HG02588 (cell line): ENCODE results near the gene TRABD2B.

Source experiments
- ATAC-seq: cut with Tn5 transposase; IDR thresholded peaks from one replicate; pipeline ENCODE4 v1.9.1; 2021; ENCODE audit warnings: mild to moderate bottlenecking, moderate library complexity; ENCODE audit not compliant: unreplicated experiment

TRABD2B gene

DNA sequence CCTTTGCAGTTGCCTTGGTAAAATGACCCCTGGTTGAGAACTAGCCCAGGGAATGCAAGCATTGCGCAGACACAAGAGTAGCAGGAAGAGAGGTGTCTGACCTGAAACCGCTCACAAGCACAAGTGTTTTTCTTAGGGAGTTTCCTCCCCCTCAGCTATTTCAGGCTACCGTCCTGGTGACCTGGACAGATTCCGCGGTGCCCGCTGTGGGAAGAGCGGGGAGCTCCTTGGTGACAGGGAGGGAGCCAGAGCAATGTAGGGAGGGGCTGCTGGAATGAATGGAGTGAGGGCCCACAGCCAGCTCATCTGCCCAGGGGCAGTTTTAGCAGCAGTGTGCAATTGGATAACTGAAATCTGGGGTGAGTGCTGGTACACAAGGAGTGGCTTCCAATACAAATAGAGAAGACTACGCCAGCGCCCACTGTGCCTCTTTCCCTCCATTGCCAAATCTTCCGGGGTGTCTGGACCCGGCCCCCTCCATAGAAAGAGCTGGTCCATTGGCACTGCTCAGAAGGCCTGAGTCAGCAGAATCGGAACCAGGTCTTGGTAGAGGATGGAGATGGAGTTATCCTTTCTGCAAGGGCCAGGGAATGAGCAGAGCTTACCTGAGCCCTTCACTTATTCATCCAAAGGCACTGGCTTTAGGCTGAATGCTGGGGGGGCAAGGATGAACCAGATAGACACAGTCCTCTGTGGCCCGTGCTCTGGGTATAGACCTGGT, 82.8 kb downstream of the TRABD2B start:
- ATAC-seq, result no peak

DNA sequence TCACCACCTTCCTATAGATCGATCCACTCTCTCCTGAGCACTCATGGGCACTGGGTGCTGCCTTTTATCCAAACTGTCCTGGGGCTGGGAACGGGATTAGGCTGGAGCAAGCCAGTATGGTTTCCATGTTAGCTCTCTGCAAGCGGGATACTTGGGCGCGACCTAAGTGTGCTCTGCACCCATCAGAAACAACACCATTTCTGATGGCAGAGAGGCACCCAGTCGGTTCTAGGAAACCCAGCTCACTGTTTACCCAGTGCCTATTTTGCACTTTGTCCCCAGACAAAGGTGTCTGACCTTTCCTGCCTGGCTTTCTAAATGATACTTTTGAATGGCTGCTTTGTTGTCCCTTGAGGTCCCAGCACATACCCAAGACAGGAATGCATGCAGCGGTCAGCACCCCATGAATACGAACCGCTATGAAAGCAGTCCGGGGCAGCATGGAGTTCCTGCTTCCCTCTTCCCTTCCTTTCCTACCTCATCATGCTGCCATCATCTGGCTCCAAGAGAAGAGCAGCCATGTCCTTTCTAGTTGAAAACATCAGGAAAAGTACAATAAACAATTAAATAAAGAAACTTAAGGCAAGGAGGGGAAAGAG, 83.9 kb downstream of the TRABD2B start:
- ATAC-seq, result no peak

DNA sequence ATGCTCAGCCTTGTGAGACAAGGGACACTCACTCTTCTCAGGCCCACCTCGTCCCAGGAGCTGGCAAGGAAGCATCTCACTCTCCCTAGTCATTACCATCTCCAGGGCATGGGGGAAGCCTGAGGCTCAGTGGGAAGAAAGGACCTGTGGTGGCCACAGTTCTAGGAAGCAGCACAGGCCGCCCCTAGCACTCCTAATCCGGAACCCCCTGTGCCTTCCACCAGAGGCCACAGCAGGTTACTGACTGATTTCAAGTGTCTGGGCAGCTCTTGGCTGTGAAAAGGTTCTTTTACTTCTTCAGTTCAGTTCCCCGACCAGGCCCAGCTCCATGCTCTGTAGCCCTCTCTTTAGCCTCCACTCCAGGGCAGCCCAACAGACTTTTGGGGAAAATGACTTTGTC, 84.4 kb downstream of the TRABD2B start:
- ATAC-seq, result no peak

DNA sequence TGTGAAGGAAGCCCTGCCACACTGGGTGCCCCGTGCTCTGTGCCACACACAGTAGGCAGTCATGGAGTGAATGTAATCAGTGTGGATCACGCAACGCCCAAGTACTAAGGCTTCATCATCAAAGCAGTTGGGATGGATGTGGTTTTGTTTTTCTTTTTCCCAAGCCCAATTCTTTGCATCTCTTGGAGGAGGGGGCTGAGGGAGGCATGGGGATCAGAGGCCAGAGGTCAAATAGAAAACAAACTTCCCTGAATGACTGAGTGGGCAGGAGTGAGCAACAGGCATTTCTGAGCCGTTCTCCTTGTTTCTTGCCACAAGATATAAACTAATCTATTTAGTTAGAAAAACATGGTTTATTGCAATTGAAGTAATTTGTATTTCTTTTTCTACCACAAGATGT, 85.3 kb downstream of the TRABD2B start:
- ATAC-seq, result no peak

DNA sequence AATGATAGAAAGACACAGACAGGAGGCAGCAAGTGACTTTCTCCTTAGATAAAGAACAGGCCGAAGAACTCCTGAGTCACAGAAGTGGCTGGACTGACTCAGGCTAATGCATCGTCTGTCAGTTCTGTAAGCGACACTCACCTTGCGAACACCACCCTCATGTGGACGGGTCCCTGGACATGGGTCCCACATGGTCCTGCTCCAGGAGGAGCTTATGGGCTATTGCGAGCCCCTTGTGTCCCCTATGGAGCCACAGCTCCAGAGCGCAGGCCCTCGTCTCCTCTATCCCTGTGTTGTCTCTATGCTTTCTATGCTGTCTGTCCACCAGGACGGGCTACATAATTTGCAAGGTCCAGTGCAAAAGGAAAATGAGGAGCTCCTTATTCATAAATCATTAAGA, 85.8 kb downstream of the TRABD2B start:
- ATAC-seq, result no peak

DNA sequence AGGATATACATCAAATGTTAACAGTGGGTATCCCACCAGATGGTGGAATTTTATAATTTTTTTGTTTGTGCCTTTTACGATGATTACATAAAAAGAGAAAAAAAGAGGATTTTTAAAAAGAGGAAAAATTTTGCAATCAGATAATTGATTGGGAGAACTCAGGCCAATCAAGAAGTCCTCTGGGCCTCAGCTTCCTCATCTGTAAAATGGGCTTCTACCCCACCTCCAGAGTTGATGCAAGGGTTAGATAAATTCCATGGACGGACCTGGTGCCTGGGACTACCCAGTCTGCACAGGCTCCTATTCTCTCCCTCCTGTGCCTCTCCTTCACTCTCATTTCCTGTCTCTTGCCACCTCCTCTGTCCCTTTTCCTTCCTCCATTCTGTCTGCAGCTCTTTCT, 88.9 kb downstream of the TRABD2B start:
- ATAC-seq, result no peak

DNA sequence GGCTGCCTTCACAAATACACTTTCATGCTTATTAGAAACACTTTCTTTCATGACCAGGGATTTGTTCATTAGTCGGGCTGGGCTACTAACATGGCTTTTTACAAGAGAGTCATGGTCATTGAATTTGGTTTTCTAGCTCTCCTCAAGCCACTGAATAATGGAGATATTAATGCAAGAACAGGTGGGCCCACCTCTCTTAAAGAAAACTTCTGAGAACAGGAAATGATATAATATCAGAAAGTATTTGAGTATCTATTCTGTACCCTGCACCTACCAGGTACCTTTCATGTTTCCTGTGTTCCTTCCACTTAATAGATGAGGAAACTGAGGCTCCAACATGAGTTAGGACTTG, 90.0 kb downstream of the TRABD2B start:
- ATAC-seq, result no peak

DNA sequence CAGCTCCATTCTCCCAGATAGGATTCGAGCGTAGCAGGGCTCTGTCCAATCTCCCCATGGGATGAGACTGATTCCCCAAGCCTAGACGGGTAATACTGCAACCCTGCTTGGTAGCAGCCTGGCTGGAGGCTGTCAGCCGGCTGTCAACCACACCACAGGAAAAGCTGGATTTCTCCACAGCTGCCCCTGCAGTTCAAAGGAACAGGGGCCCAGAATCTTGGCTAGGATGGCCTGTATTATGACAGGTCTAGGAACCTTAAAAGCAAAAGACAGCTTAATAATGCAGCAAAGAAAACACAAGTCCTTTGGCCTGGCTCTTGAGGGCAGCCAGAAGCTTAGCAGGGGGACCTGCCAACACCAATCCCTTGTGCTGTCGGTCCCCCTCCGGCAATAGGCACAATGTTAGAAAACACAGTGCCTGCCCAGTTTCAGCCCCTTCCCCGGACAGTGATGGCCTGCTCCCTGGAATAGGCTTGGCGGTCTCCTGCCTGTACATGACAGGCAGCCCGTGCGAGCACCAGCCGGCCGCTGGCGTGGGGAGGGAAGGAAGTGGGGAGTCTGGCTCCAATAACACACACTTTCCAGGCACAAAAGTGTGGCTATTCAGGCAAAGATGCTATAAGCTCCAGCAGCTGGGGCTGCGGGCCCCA, 90.5 kb downstream of the TRABD2B start:
- ATAC-seq, result no peak

DNA sequence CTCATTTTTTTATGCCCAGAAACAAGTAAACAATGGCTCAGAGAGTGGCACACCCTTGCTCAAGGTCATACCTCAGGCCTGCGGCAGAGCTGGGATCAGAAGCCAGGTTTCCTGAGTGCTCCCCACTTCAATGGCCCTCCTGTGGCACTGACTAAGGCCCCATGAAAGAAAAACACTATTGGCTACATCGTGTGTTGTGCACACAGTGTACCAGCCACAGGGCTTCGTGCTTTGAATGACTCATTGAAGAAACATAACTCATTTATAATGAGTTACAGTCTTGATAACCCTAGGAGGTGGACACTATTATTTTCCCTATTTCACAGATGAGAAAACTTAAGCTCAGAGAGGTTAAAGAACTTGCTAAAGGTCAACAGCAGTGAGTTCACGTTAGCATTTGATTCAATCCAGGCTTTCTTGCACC, 91.2 kb downstream of the TRABD2B start:
- ATAC-seq, result no peak

DNA sequence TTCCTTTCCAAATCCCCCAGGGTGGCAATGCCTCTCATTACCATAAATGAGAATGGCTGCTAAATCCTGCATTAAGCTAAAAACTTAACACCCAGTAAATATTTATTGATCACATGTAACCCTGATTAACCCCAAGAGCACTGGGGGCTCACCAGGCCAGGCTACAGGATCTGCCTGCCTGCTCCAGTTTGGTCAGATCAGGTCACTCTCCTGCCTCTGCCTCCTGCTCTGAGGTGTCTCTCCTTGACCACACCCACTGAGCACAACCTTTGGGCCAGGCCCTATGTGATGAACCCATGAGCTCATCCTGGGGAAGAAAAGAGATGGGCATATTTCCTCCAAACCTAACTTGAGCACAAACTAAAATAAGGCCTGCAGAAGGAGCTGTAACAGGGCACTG, 93.5 kb downstream of the TRABD2B start:
- no peak for ATAC-seq

DNA sequence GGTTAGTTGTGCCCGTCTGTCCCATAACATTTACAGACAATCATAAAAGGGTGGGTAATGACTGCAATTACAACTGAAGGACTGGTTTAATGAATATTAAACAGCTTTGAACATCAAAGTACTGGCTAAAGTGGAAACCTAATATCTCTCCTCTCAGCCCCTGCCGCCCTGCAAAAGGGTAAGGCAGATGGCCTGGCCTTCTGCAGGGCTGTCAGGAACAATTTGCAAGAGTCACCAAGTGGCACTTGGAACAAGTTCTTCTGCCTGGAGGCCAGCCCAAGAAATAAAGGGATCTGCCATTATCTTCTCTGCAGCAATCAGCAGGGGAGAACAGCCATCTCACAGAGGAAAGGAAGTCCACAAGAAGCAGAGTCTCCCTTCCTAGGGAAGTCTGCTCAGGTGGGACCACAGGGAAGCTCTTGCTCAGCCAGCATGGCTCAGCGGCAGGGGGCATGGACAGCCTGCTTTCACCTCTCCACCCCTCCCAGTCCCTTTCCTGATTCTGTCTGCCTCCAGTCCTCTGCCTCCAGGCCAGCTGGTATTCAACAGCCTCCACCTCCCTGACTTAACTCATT, 96.1 kb downstream of the TRABD2B start:
- no peak for ATAC-seq

DNA sequence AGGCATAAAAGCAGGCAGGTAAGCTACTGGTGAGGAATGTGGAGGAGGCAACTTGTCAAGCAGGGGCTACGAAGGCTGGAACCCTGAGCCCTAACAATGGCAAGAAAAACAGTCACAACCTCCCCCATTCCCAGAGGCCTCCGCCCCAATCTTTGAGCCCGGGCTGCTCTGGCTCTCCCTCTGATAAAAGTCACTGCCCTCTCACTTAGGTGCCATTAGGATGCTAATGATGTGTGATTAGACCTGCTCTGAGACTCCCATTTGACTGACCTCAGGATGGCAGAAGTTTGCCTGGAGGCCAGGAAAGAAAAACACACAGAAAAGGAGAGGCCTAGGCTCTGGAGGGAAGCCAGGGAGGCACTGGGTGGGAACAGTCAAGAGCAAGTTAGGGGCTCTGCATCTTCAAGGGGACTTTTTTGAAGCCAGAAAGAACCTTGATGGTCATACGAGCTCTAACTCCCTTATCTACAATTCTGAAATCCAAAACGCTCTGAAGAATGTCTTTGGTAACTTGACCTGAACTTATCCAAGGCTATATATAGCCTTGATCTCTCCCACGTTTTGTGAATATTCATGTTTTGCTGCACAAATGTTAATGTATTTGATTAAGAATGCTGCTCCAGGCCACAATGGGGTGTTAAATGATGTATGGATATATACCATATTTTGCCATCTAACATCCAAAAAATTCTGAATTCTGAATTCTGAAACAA, 98.9 kb downstream of the TRABD2B start:
- no peak for ATAC-seq

DNA sequence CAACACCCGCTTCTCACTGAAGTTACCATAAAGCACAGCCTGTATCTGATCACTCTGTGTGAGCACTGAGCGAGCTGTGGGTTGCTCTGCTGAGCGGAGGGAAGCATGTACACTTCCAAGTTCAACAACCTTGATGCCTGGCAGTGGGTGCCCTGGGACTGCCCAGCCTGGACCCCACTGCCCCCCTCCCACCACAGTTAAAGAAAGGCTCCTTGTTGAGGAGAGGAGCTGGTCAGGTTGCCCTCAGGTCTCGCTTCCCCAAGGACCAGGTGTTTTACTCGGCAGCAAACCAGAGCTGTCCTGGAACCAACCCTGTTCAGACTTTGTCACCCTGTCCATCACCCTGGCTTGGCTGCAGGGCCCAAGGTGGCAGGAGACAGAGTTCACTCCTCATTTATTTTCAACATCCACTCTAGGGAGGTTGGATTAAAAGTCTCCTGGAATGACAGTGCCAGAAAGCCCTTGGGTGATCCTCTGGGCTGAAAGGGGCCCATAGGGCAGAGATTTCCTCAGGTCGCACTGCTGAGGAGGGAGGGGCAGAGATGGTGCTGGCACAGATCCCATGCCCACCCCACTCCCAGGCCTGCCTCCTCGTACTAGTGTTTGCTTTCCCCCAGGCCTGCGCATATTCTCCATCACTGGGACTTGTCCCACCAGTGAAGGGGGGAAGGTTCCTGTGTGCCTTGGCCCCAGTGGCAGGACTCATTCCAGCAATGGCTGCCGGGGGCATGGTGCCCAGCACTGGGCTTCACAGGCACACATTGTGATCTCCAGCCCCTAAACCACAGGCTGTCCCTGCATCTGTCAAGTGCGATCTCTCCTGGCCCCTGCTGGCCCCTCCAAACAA, 101.7 kb downstream of the TRABD2B start:
- ATAC-seq, result no peak

DNA sequence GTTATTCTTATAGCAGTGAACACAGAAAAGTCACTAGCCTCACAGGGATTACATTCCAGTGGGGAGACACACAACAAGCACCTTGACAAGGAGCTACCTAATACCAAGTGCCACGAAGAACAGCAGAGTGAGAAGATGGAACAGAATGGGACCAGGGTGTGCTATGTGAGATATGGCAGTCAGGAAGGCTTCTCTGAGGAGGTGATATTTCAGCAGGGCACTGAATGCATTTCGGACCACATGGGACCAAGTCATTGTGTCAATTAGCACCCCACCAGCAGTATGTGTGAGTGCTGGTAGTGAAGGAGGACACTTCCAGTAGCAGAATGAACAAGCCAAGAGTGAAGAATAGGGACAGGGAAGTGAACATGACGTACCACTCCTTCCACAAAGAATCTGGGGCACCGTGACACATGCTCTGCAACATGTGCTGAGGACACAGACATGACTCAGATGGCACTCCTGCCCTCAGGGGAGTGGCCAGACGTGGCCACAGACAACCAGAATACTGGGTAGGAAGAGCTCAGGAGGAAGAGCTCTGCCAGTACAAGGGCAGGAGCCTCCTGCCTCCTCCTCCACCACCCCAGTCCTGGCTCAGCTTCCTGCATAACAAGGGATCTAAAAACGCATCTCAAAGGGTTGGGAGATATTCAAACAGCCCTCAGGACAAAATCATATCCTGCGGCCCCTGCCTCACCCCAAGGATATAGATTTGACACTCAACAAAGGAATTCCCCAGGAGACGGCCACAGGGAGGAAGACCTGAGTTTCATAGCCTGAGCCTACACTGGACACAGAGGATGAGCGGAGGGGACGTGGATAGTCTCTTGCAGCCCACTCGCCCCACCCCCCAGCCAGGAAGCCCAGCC, 102.5 kb downstream of the TRABD2B start:
- no peak for ATAC-seq

DNA sequence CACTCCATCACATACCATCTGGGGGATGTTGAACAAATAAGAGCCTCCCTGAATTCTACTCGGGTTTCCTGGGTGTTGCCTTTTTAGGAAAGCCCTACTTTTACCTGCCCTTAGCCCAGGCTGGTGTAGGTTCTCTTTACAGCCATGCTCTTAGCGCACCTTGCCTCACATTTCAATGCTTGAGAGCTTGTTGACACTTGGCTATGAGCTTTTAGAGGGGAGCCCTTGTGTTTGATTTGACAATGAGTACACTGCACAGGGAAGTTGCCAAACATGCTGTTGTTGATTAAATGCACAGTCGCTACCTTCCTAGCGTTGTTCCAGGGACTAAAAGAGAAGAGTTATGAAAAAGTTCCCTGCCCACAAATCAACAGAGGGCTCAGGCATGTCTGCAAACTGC, 103.8 kb downstream of the TRABD2B start:
- ATAC-seq, result no peak

DNA sequence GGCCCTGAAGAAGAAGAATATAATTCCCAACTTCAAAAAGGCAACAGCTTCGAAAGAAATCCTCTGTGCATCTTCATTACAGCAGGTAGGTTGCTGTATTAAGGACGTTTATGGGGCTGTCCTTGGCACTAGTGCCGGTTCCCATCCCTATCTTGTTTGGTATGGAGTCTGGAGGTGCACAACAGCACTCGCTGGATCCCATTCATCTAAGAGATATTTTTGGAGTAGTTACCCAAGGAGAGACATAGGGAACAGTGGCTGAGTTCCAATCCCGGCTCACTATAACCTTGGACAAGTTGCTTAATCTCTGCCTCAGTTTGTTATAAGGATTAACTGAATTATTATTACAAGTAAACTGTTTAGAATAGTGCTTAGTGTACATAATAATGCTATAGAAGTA, 106.4 kb downstream of the TRABD2B start:
- ATAC-seq, result no peak

DNA sequence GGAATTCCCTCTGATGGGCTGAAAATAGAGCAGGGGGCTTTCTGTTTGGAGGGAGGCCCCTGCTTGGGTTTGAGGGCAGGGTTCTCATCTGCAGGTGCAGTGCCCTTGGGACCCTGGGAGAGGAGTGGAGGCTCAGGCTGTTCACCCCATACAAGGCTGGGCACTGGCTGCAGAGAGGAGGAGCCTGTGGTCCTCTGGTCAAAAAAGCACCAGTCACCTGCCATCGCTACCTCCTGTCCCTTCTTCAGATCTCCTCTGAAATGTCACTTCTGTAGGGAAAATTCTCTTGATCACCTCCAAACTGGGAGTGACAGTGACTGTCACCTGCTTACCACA, 108.9 kb downstream of the TRABD2B start:
- no peak for ATAC-seq

DNA sequence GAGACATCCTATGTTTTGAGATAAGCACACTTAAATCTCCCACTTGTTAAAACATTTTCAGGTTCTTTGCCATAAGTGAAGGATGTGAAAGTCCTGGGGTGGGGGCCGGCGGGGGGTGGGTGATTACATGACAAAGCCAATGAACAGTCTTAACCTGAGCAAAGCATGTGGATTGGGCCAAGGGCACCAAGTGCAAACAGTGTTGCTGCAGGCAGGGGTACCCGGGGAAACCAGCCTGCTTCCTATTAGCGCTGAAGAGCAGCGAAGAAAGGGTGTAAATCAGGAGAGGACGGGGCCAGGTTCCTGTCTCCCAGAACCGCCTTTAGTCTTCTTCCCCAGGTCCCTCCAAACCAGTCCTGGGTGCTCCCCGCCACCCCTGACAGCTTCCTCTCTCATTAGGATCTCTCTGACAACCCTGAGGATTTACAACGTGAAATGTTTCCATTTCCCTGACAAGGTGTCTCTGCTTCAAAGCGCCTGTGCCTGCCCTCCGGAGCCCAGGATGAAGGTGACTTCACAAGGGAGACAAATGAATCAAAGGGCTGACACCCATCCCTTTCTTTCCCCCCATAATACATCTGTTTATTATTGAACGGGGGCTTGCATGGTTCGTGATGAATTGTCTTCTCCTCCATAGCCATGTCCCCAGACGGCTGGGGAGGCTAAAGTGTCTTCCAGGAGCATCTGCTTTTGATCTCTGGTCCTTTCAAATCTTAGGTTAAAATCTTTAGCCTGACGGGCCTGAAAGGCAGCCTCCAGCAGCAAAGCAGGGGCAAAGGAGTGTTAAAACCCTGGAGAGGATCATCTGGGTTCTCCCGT, 109.5 kb downstream of the TRABD2B start:
- no peak for ATAC-seq

DNA sequence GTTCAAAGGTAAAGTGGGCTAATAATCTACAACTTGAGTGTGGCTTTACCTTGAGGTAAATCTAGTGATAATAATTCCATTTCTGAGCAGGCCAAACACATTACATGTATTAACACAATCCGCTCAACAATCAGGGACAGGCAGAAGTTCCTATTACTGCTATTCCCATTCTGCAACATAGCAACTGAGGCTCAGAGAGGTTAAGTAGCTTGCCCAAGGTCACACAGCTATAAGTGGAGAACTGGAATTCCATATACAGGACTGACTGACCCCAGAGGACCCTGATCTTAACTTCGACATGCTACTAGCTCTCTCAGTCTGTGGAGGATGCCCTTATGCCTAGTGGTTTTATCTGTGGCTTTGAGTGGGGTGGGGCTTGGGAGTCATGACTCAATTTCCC, 110.1 kb downstream of the TRABD2B start:
- no peak for ATAC-seq
